RWPE2 (cell line): ENCODE data around the gene TP63.
A peak's percentile ranks its signal among the peaks of the same experiment; 100 is the strongest.

Source experiments
- ATAC-seq: fragments of 200-7000 bp; cut with Tn5 transposase; 3 replicates; pipeline ENCODE4 v1.9.1; 2021; ENCODE audit warnings: low read depth
- DNase-seq: peaks from one replicate; pipeline ENCODE4 v3.0.0-alpha.2; 2020; ENCODE audit warnings: low spot score
- H3K27ac ChIP-seq: fragments of 450-650 bp; 2 replicates; pipeline ENCODE4 v1.5.1; 2017; ENCODE audit warnings: mild to moderate bottlenecking; ENCODE audit not compliant: poor library complexity, severe bottlenecking
- H3K27me3 ChIP-seq: fragments of 250-450 bp; sonication (Bioruptor Pico); 2 replicates; pipeline ENCODE4 v1.5.1; 2021; ENCODE audit warnings: mild to moderate bottlenecking, moderate library complexity; ENCODE audit not compliant: insufficient read depth, poor library complexity, severe bottlenecking
- H3K36me3 ChIP-seq: fragments of 250-450 bp; sonication (Bioruptor Pico); 2 replicates; pipeline ENCODE4 v1.5.1; 2020; ENCODE audit warnings: low read depth, mild to moderate bottlenecking, moderate library complexity
- H3K4me1 ChIP-seq: fragments of 250-450 bp; sonication (Bioruptor Pico); 2 replicates; pipeline ENCODE4 v1.5.1; 2021; ENCODE audit warnings: mild to moderate bottlenecking, moderate library complexity; ENCODE audit not compliant: insufficient read depth, poor library complexity, severe bottlenecking
- H3K4me3 ChIP-seq: fragments of 250-450 bp; sonication (Bioruptor Pico); 2 replicates; pipeline ENCODE4 v1.5.1; 2021; ENCODE audit warnings: mild to moderate bottlenecking, moderate library complexity; ENCODE audit not compliant: severe bottlenecking
- H3K9me3 ChIP-seq: fragments of 250-450 bp; sonication (Bioruptor Pico); 2 replicates; pipeline ENCODE4 v1.5.1; 2021; ENCODE audit warnings: mild to moderate bottlenecking, moderate library complexity; ENCODE audit not compliant: severe bottlenecking
- TF ChIP-seq, protein P1 (sequence below): fragments of 450-650 bp; IDR thresholded peaks from one replicate; pipeline ENCODE4 v1.5.1; 2017; ENCODE audit warnings: mild to moderate bottlenecking, moderate library complexity; ENCODE audit not compliant: poor library complexity, severe bottlenecking

TP63 gene

DNA sequence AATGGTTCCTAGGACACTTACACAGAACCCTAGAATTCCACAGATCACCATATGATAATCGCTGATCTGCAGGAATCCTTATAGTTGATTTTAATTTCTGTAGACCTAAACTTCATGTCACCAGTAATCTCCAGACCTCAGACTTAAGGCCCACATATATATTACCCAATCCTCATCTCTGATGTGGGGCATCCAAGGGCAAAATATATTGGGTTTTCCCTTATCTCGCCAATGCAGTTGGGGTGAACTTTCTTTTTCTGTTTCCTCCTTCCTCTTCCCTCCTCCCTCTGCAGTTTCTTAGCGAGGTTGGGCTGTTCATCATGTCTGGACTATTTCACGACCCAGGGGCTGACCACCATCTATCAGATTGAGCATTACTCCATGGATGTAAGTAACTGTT lies 259.3 kb downstream of the TP63 start:
- H3K4me1 ChIP-seq: no peaks in the 10 kb centered on the region
- no peak for DNase-seq
- H3K9me3 ChIP-seq: no peaks in the 10 kb centered on the region
- no peak for ATAC-seq
- H3K27ac ChIP-seq: no peak overlapping the region
- H3K4me3 ChIP-seq: no peak overlapping the region
- no peaks in the 10 kb centered on the region for H3K27me3 ChIP-seq
- H3K36me3 ChIP-seq: peaks cover 100% of the 10 kb centered on the region
- TF ChIP-seq, protein P1, sequence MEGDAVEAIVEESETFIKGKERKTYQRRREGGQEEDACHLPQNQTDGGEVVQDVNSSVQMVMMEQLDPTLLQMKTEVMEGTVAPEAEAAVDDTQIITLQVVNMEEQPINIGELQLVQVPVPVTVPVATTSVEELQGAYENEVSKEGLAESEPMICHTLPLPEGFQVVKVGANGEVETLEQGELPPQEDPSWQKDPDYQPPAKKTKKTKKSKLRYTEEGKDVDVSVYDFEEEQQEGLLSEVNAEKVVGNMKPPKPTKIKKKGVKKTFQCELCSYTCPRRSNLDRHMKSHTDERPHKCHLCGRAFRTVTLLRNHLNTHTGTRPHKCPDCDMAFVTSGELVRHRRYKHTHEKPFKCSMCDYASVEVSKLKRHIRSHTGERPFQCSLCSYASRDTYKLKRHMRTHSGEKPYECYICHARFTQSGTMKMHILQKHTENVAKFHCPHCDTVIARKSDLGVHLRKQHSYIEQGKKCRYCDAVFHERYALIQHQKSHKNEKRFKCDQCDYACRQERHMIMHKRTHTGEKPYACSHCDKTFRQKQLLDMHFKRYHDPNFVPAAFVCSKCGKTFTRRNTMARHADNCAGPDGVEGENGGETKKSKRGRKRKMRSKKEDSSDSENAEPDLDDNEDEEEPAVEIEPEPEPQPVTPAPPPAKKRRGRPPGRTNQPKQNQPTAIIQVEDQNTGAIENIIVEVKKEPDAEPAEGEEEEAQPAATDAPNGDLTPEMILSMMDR: no peak

DNA sequence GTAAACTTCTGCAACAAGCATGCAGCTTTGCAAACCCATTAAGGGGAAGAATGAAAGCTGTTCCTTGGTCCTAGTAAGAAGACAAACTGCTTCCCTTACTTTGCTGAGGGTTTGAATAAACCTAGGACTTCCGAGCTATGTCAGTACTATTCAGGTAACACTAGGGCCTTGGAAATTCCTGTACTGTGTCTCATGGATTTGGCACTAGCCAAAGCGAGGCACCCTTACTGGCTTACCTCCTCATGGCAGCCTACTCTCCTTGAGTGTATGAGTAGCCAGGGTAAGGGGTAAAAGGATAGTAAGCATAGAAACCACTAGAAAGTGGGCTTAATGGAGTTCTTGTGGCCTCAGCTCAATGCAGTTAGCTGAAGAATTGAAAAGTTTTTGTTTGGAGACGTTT lies 265.3 kb downstream of the TP63 start:
- Histone ChIP-seq H3K9me3 (no peaks in the 10 kb centered on the region), H3K27me3 (no peaks in the 10 kb centered on the region), H3K36me3 (peaks cover 64% of the 10 kb centered on the region), H3K4me1 (peaks cover 37% of the 10 kb centered on the region), H3K4me3 (no peak overlapping the region), H3K27ac (peak overlapping the region; percentile 12)
- TF ChIP-seq, protein P1: no peak
- DNase-seq (no peak), ATAC-seq (no peak)

DNA sequence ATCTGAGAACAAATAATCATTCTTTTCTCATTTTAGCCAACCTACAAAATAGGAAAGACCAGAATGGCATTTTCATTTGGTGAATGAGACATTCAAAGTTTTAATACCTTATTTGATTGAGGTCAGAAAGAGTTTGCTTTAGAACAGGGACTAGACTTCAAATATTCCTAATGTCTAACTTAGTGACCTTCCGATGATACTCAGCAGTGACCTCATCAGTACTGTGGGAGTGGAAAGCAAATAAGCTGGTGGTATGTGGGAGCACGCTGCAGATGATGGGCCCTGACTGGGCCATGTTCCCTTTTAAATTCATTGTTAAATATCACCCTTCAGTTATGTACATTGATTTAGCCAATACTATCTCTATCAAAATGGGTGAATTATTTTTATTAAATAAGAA lies 266.2 kb downstream of the TP63 start:
- TF ChIP-seq, protein P1: no peak
- Histone ChIP-seq H3K4me3 (no peak overlapping the region), H3K27ac (no peak overlapping the region), H3K4me1 (peaks cover 37% of the 10 kb centered on the region), H3K9me3 (no peaks in the 10 kb centered on the region), H3K27me3 (no peaks in the 10 kb centered on the region), H3K36me3 (peaks cover 55% of the 10 kb centered on the region)
- DNase-seq (no peak), ATAC-seq (no peak)

DNA sequence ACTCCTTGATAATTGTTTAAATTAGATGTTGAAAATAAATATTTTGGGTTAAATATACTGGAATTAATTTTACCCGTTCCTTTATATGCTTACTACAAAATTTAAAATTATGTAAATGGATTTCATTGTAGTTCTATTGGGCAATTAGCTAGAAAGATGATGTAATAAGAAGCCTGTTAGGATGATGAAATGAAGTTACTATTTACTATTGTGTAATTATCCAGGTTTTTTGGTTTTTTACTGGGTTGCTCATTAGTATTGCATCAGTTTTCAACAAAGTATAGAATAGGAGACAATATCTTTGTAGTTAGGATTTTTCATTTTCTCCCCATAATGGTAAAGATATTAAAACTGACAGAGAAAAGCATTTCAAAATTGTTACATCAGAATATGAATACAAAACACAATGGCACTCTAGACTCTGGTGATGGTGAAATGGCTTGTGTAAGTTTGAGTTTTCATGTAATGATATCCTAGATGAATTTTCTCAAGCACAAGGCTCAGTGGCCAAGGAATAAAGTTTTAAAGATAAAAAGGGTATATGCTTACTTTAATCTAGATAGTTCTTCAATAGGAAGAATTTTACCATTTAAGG lies 267.5 kb downstream of the TP63 start:
- Histone ChIP-seq H3K4me1 (peaks cover 37% of the 10 kb centered on the region), H3K36me3 (peaks cover 43% of the 10 kb centered on the region), H3K4me3 (no peak overlapping the region), H3K9me3 (no peaks in the 10 kb centered on the region), H3K27me3 (no peaks in the 10 kb centered on the region), H3K27ac (peak overlapping the region; percentile 89)
- ATAC-seq (no peak), DNase-seq (no peak)
- TF ChIP-seq, protein P1: no peak

DNA sequence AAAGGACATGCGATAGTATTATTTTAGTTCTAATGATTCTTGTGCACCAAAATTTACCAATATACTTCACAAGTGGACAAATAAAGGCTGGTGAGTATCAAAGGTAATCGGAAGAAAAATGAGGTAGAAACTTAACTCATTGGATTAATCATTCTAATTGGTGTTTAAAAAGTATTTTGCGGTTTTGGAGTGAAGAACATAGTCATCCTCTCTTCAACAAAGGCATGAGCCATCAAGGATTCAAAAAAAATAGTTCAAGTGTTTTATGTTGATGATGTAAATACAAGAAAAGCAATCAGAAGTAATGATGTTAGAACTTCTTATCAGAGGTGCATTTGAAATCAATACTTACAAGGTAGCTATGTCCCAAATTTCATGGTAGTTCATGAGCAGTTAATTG lies 268.0 kb downstream of the TP63 start:
- peak overlapping the region; percentile 89 for H3K27ac ChIP-seq
- H3K4me1 ChIP-seq: peaks cover 37% of the 10 kb centered on the region
- no peak overlapping the region for H3K4me3 ChIP-seq
- DNase-seq (no peak), ATAC-seq (no peak)
- no peaks in the 10 kb centered on the region for H3K9me3 ChIP-seq
- TF ChIP-seq, protein P1: no peak
- peaks cover 38% of the 10 kb centered on the region for H3K36me3 ChIP-seq
- no peaks in the 10 kb centered on the region for H3K27me3 ChIP-seq
